ENCODE measurements around the gene MIX23. TPM values are rescaled to one million over a fixed set of nuclear protein-coding genes. Genes with fewer than 3 reads are reported as not detected.
A peak's percentile ranks its signal among the peaks of the same experiment; 100 is the strongest.
"Not testable (repeated sequence)": the region's sequence is repeated elsewhere in the genome, so short reads cannot be mapped to it uniquely, and the experiment has no call there.

MIX23 gene
- polyA plus RNA-seq, 12 donors = 24.9 to 744 (median 38.7) TPM

DNA sequence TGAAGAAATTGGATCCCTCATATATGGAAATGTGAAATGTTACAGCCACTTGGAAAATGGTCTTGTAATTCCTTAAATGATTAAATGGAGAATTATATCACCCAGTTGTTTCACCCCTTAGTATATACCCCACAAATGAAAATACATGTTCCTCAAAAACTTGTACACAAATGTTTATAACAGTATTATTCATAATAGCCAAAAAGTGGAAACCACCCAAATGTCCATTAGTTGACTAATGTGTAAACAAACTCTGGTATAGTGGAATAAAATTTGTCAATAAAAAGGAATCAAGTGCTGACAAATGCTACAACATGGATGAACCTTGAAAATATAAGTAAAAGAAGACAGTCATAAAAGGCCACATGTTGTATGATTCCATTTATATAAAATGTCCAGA lies 13.5 kb upstream of the MIX23 start:
- DNase-seq = no peak

DNA sequence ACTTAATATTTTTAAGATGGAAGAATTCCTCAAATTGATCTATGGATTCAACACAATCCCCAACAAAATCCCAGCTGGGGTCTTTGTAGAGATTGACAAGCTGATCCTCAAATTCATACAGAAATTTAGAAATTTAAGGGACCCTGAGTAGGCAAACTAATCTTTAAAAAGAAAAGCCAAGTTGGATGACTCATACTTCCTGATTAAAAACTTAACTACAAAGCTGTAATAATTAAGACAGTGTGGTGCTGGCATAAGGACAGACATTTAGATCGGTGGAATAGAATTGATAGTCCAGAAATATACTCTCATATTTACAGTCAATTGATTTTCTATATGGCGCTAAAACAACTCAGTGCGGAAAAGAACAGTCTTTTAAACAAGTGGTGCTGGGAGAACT lies 12.6 kb upstream of the MIX23 start:
- no peak for DNase-seq

DNA sequence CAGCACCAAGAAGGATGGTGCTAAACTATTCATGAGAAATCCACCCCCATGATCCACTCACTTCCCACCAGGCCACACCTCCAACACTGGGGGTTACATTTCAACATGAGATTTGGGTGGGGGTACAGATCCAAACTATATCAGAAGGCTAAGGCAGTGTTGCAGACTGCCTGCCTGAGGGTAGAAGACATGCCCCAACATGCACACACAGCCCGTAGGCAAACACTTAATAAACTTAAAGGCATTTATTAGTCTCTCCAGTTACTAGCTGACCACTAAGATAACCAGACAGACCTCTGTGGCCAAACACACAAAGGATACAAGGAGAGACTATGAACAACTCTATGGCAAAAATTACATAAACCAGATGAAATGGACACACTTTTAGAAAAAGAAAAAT lies 11.1 kb upstream of the MIX23 start:
- DNase-seq = no peak

GRCh38 chr3:122392868-122393844 lies 10.1 kb upstream of the MIX23 start:
- no peak for DNase-seq

DNA sequence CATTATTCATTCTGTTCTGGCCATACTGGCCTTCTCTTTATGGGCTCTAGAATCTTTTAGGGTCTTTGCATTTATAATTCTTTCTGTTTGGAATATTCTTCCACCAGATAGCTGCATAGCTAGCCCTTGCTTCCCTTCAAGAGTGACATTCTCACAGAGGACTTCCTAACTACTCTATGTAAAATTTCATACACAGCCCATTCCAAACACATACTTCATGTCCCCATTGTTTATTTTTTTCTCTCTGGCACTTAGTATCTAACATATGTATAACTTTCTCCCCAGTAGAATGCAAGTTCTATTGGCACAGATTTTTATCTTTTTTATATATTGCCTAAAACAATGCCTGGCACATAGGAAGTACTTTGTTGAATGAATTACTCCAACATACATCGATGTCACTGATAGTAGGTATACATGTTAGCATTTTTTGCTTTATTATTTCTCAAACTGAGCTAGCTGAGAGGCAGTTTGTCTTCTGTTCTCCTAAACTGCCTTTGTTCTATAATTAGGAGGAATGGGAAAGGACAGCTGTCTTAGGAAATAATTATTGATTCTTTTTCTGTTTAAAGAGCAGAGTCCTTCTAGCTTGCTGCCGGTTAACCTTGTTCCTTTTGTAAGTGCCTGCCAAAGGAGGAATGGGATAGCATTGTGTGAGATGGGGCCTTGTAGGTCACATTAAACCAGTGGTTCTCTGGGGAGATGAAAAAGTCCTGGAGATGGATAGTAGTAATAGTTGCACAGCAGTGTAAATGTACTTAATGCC lies 8.8 kb upstream of the MIX23 start:
- no peak for DNase-seq

- no peak for DNase-seq
Observed at GRCh38 chr3:122390665-122391064, 7.6 kb upstream of the MIX23 start.

DNA sequence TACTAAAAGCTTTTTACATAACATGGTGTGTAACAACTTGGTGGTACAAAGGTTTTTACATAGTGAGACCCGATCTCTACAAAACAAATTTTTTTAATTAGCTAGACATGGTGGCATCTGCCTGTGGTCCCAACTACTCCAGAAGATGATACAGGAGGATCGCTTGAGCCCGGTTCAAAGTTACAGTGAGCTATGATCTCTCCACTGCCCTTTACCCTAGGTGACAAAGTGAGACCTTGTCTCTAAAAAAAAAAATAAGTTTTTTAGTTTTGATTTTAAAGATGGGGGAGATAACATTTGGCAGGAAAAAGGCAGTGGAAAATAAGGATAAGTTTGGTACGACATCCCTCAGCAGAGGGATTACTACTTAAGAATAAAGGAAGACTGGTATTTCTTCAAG lies 6.9 kb upstream of the MIX23 start:
- no peak for DNase-seq

DNA sequence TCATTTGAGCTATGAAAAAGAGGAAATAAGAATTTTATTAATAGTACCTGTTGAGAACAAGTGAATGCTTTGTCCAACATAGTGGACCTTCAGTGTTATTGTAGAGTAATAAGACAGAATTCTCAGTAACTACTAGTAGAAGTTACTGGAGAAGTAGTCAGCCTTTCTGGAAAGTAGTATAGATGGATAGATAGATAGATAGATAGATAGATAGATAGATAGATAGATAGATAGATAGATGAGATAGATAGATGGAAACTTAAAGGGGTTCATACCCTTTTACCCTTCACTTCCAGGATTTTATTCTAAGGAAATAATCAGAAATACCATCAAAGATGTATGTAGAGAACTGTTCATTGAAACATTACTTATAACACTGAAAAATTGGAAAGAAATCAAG lies 6.2 kb upstream of the MIX23 start:
- no peak for DNase-seq

DNA sequence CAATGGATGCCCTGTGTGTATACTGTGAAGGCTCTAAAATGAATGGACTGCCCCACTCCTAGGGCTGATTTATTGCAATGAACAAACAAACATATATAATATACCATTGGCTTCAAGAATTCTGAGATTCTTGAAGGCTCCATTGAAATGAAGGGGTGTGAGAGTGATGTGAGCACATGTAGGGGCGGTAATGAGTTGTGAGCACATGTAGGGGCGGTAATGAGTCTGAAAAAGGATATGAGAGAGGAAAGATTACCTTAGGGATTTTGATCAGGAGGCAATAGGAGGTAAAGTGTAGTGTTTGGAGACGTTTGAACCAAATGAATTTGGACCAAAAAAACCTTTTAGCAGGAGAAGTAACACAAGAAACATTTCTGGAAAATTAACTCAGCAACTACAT lies 4.7 kb upstream of the MIX23 start:
- no peak for DNase-seq

DNA sequence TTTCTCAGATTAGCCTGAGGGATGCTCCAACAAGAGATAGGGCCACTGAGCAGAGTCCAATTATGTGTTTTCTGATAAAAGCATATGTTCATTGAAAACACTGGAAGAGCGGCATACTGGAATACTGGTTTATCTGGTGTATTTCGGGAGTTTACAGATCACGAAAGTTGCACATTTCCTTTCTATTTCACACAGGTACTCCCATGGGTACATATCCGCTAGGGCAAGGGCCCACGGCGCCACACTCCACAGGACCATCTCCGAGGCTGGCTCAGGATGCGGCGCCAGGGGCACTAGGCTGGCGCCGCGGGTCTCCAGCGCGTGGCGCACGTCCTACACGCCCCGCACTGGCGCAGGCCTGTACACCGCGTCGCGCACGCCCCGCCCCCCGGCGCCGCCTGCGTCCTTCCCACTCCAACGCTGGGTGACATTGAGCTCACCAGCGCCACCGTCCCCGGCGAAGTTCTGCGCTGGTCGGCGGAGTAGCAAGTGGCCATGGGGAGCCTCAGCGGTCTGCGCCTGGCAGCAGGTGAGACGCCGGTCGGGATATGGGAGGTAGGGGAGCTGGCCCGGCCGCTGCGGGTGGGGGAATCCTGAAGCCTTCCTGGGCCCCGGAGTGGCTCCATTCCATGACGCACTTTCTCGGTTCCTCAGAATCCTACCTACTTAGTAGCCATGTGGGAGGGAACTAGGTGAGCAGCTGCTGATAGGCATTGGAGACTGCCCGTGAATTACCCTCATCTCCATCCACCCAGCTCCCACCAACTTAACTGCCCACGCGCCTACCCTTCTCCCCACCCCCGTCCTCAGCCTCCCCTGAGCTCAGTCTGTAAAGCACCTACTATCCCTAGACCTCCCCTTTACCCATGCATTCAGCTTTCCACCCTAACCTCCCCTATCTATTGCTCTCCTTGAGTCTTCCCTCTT lies 1.0 kb upstream of the MIX23 start, which contains the start of gene FAM162A:
Gene FAM162A (plus strand): TSS at position 412 of the 927 bp plus-strand sequence. CDS start 84 bp downstream, at position 496.
- peak; percentile 93 for DNase-seq

DNA sequence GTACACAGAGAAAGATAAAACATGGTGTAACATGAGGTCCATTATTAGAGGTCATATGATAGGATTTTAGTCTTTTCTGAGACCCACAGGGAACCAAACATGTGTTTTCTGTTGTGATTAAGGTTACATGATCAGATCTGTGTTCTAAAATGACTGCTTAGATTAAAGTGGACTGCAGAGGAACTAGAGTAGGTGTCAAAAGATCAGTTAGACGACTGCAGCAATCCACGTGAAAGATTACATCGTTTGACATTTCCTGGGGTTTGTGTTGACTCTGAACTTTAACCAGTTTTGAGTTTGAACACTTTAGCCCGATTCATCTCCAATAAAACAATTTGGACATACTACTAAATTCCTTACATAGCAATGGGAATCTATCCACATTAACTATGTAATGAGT lies 5.1 kb downstream of the MIX23 start:
- no peak for DNase-seq

DNA sequence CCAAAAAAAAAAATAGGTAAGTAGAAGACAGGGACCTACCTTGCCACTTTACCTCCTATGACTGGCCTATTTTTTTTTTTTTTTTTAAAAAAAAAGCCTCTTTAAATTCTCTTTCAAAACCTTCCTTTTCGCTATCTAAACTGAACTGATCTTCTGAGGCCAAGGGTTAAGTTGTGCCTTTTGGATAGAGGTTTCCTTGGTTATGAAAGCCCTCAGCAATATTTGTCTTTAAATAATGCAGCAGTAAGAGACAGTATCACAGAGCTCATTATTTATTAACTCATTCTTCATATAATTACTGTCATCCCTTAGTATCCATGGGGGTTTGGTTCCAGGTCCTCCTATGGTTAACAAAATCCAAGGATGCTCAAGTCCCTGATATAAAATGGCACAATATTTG lies 9.0 kb downstream of the MIX23 start:
- no peak for DNase-seq

DNA sequence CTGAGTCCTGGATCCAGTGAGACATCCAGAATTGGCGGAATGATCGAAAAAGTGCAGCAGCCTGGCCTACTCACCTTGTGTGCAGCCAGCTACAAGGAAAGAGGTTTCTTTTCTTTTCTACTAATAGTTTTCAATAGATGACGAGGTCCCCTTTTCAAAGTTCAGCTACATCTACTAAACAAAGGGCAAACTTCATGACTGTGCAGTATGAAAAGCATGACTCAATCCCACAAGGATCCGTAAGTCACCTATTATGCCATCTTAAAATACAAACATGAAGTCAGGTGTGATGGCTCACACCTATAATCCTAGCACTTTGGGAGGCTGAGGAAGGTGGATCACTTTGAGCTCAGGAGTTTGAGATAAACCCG lies 16.7 kb downstream of the MIX23 start:
- no peak for DNase-seq

- not testable (repeated sequence) for DNase-seq
Observed at GRCh38 chr3:122365582-122366378, 17.3 kb downstream of the MIX23 start.

GRCh38 chr3:122365073-122365472 lies 18.0 kb downstream of the MIX23 start:
- DNase-seq = no peak

DNA sequence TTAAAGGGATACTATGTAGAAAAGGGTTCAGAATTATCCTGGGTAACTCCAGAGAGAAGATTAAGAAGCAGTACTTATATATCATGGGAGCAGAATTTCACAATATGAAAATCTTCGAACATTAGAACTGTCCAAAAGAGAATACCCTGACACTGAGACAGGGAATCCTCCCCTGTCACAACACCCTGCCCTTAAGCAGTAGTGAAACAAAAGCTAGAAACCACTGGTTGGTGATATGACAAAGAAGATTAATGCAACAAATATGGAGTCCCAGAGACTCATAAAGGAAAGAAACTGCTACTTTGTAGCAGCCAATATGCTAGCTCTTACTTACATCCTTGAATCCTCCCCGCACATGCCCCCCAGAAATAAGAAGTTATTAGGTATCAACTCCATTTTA lies 18.5 kb downstream of the MIX23 start:
- DNase-seq = no peak

- DNase-seq = no peak
Observed at GRCh38 chr3:122362026-122362425, 21.0 kb downstream of the MIX23 start.

- no peak for DNase-seq
Observed at GRCh38 chr3:122358703-122359032, 24.4 kb downstream of the MIX23 start.

GRCh38 chr3:122357828-122358702 lies 25.0 kb downstream of the MIX23 start:
- DNase-seq = no peak

DNA sequence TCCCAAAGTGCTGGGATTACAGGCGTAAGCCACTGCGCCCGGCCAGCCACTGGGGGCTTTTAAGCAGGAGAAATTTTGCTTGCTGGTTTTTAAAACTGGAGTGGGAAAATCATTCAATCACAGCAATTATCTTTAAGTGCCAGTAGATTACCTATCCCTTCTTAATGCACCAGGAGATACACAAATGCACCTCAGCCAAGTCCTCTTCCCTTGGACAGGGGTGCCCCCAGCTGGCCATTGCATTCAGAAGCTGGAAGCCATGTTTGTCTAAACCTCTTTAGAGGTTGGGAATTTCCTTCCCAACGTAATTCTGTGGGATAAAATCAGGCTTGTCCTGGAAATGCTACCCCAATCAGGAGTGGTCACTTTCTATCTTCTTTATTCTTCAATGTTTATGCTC lies 26.6 kb downstream of the MIX23 start:
- DNase-seq = no peak

Measured in muscle of arm (tissue), 12 donors.